CD14-positive monocyte (primary cell): ENCODE data around the gene CCDC169. TPM values are rescaled to one million over a fixed set of nuclear protein-coding genes. Genes with fewer than 3 reads are reported as not detected.

Experiments used
- DNase-seq, 3 donors: peaks; one replicate each; pipeline ENCODE4 v3.0.0-alpha.2; 2011 to 2022
- H2AFZ ChIP-seq: 2 replicates; pipeline ENCODE4 v1.6.0; 2012; ENCODE audit warnings: mild to moderate bottlenecking, low read depth, low read length, inconsistent platforms; ENCODE audit not compliant: insufficient read depth, poor library complexity, severe bottlenecking
- H3K27ac ChIP-seq, 2 donors: 1 replicate in 1 of 2; 2 replicates in 1 of 2; pipeline ENCODE4 v1.5.1; 2012 to 2013; ENCODE audit warnings: low read length in 2 of 2, control low read depth in 1 of 2, inconsistent platforms in 1 of 2, low read depth in 1 of 2, mild to moderate bottlenecking in 1 of 2
- H3K27me3 ChIP-seq, 2 donors: one replicate each; pipeline versions ENCODE4 v1.6.0 to v1.6.1; 2011 to 2013; ENCODE audit warnings: low read length in 2 of 2; ENCODE audit not compliant: control insufficient read depth in 2 of 2, insufficient read depth in 2 of 2
- H3K36me3 ChIP-seq, 2 donors: replicated peaks in 1 of 2; 1 replicate in 1 of 2; 2 replicates in 1 of 2; pipeline versions ENCODE4 v1.5.1 to v1.6.1; 2012 to 2013; ENCODE audit warnings: low read length in 2 of 2, control low read depth in 1 of 2, inconsistent platforms in 1 of 2, mild to moderate bottlenecking in 1 of 2; ENCODE audit not compliant: insufficient read depth in 2 of 2, control insufficient read depth in 1 of 2
- H3K4me1 ChIP-seq, 2 donors: 1 replicate in 1 of 2; 2 replicates in 1 of 2; pipeline versions ENCODE4 v1.5.1 to v1.6.1; 2012 to 2013; ENCODE audit warnings: low read length in 2 of 2, control low read depth in 1 of 2, inconsistent platforms in 1 of 2, mild to moderate bottlenecking in 1 of 2, moderate library complexity in 1 of 2; ENCODE audit not compliant: insufficient read depth in 2 of 2, control insufficient read depth in 1 of 2
- H3K4me2 ChIP-seq: replicated peaks from 2 replicates; pipeline ENCODE3; 2012; ENCODE audit warnings: low read length, moderate library complexity, mild to moderate bottlenecking; ENCODE audit not compliant: poor library complexity, severe bottlenecking; ENCODE audit errors: extremely low read depth
- H3K4me3 ChIP-seq, 3 experiments: fragments of 200-600 bp in 1 of 3; sonication (generic) in 1 of 3; replicated peaks in 1 of 3; 1 replicate in 2 of 3; 2 replicates in 1 of 3; pipeline ENCODE4 v1.5.1; 2011 to 2013; ENCODE audit warnings: low read length in 3 of 3, mild to moderate bottlenecking in 3 of 3, control low read depth in 2 of 3, low read depth in 2 of 3, inconsistent platforms in 1 of 3, moderate library complexity in 1 of 3
- H3K79me2 ChIP-seq: 2 replicates; pipeline ENCODE4 v1.6.0; 2012; ENCODE audit warnings: mild to moderate bottlenecking, control low read depth, inconsistent platforms, low read length, moderate library complexity; ENCODE audit not compliant: insufficient read depth
- H3K9ac ChIP-seq: 2 replicates; pipeline ENCODE4 v1.6.0; 2017; ENCODE audit warnings: low read length, mild to moderate bottlenecking; ENCODE audit not compliant: insufficient read depth, poor library complexity, severe bottlenecking
- H3K9me3 ChIP-seq, 2 donors: replicated peaks in 1 of 2; 1 replicate in 1 of 2; 2 replicates in 1 of 2; pipeline versions ENCODE4 v1.5.1 to v1.6.1; 2012 to 2013; ENCODE audit warnings: low read length in 2 of 2, control low read depth in 1 of 2; ENCODE audit not compliant: control insufficient read depth in 1 of 2, insufficient read depth in 1 of 2
- H4K20me1 ChIP-seq: 2 replicates; pipeline ENCODE4 v1.6.0; 2012; ENCODE audit warnings: mild to moderate bottlenecking, low read length, control low read depth, moderate library complexity; ENCODE audit not compliant: insufficient read depth
- H3K27ac Mint-ChIP-seq, 7 donors: one replicate each; pipeline ENCODE4 v1.8.0; 2020; ENCODE audit warnings: mild to moderate bottlenecking in 7 of 7, mixed read lengths in 7 of 7, moderate library complexity in 6 of 7, inconsistent platforms in 2 of 7
- H3K27me3 Mint-ChIP-seq, 3 donors: one replicate each; pipeline ENCODE4 v1.8.0; 2021 to 2022; ENCODE audit warnings: low read depth in 3 of 3, mild to moderate bottlenecking in 3 of 3, mixed read lengths in 3 of 3, moderate library complexity in 3 of 3, inconsistent platforms in 1 of 3
- H3K36me3 Mint-ChIP-seq, 2 donors: one replicate each; pipeline ENCODE4 v1.8.0; 2020; ENCODE audit warnings: mixed read lengths in 2 of 2, inconsistent platforms in 1 of 2, mild to moderate bottlenecking in 1 of 2
- H3K4me1 Mint-ChIP-seq: one replicate; pipeline ENCODE4 v1.8.0; 2020; ENCODE audit warnings: mild to moderate bottlenecking, mixed read lengths
- H3K4me3 Mint-ChIP-seq, 2 donors: one replicate each; pipeline ENCODE4 v1.8.0; 2020; ENCODE audit warnings: mild to moderate bottlenecking in 2 of 2, mixed read lengths in 2 of 2, moderate library complexity in 1 of 2
- H3K9me3 Mint-ChIP-seq, 7 donors: one replicate each; pipeline ENCODE4 v1.8.0; 2020 to 2022; ENCODE audit warnings: mixed read lengths in 7 of 7, mild to moderate bottlenecking in 6 of 7, moderate library complexity in 6 of 7, inconsistent platforms in 2 of 7
- CTCF ChIP-seq: fragments of 200-600 bp; IDR thresholded peaks from one replicate; pipeline ENCODE4 v1.8.0; 2022; ENCODE audit warnings: antibody characterized with exemption, mild to moderate bottlenecking
- WGBS: methylation state at CpG from one replicate; pipeline ENCODE4 v1.1.5; 2013; ENCODE audit warnings: missing lambda C conversion rate; ENCODE audit not compliant: insufficient coverage; 5-methylcytosine and 5-hydroxymethylcytosine counted together
- intact Hi-C, 2 donors: fragments of 100-400 bp; cut with micrococcal nuclease; formaldehyde crosslinking; loops; one replicate each; pipeline versions ENCODE4 v1.15.0 to v1.15.1; 2023
- polyA plus RNA-seq, 3 donors: library from polyadenylated mRNA; depleted of rRNA in 1 of 3; unstranded in 2 of 3; stranded (reverse) in 1 of 3; fragments of 300-500 nt in 2 of 3; fragments of >200 nt in 1 of 3; fragmentation: Illumina TruSeq in 2 of 3; gene quantifications; 1 replicate in 2 of 3; 2 replicates in 1 of 3; pipeline ENCODE4 v1.2.3, GENCODE V29; 2012 to 2021

The CCDC169 gene
- polyA plus RNA-seq, 3 donors: 0.03 TPM; not detected in 2

- TF ChIP-seq CTCF: no peak
- Histone ChIP-seq H3K4me2 (no peak overlapping the region), H3K79me2 (no peaks in the 10 kb centered on the region), H3K9me3 (peaks cover 0 to 10% of the 10 kb centered on the region in 2 donors), H3K9ac (no peak overlapping the region), H2AFZ (no peak overlapping the region), H3K27ac (no peak overlapping the region), H4K20me1 (no peaks in the 10 kb centered on the region), H3K4me1 (peaks cover 6 to 7% of the 10 kb centered on the region in 2 donors), H3K4me3 (no peak overlapping the region), H3K27me3 (peaks cover 5 to 7% of the 10 kb centered on the region in 2 donors), H3K36me3 (no peaks in the 10 kb centered on the region)
- no peak overlapping the region for H3K4me3 Mint-ChIP-seq
- peaks cover 5 to 11% (median 8%) of the 10 kb centered on the region in 3 donors for H3K27me3 Mint-ChIP-seq
- H3K9me3 Mint-ChIP-seq: peaks cover 3 to 18% (median 9%) of the 10 kb centered on the region in 7 donors
- peaks cover 16% of the 10 kb centered on the region for H3K4me1 Mint-ChIP-seq
- no peak overlapping the region for H3K27ac Mint-ChIP-seq
- intact Hi-C loops: no loop called here
- H3K36me3 Mint-ChIP-seq: peaks cover 0 to 3% of the 10 kb centered on the region in 2 donors
- WGBS: no CpG with 5 or more reads among the region's 1 CpG
- DNase-seq: no peak
These were observed 4.1 kb downstream of the CCDC169 start for GRCh38 chr13:36293497-36293896.

- no peak overlapping the region for H3K4me3 Mint-ChIP-seq
- no peaks in the 10 kb centered on the region for H4K20me1 ChIP-seq
- H3K27me3 ChIP-seq: no peaks in the 10 kb centered on the region
- H3K79me2 ChIP-seq: no peaks in the 10 kb centered on the region
- no peaks in the 10 kb centered on the region for H3K36me3 ChIP-seq
- intact Hi-C loops: loop anchor here in 1 of 2 donors (10.0 kb wide), 1 partner anchor 446 kb away; no protein-coding TSS in a partner anchor
- no peak overlapping the region for H3K27ac ChIP-seq
- peaks cover 0 to 2% (median 1%) of the 10 kb centered on the region in 3 donors for H3K27me3 Mint-ChIP-seq
- H3K36me3 Mint-ChIP-seq: no peaks in the 10 kb centered on the region
- no peak for TF ChIP-seq CTCF
- H3K4me3 ChIP-seq: no peak overlapping the region
- H3K9me3 Mint-ChIP-seq: peaks cover 3 to 22% (median 12%) of the 10 kb centered on the region in 7 donors
- H3K27ac Mint-ChIP-seq: no peak overlapping the region
- no peak overlapping the region for H3K4me2 ChIP-seq
- peaks cover 5 to 10% of the 10 kb centered on the region in 2 donors for H3K9me3 ChIP-seq
- DNase-seq: no peak
- no peaks in the 10 kb centered on the region for H3K4me1 ChIP-seq
- H3K9ac ChIP-seq: no peak overlapping the region
- H2AFZ ChIP-seq: no peak overlapping the region
- no peaks in the 10 kb centered on the region for H3K4me1 Mint-ChIP-seq
These were observed 8.7 kb downstream of the CCDC169 start for GRCh38 chr13:36288794-36289391.
